GM23248 (cell line): ENCODE measurements around the gene LIMK1.

Experiments
- EZH2 ChIP-seq: fragments of 200-600 bp; sonication (generic); IDR thresholded peaks from 2 replicates; pipeline ENCODE4 v1.6.1; 2018; ENCODE audit warnings: antibody characterized with exemption, mild to moderate bottlenecking; ENCODE audit not compliant: insufficient read depth, poor library complexity, severe bottlenecking
- EZH2phosphoT487 ChIP-seq: fragments of 200-600 bp; sonication (generic); IDR thresholded peaks from 2 replicates; pipeline ENCODE4 v1.6.1; 2018; ENCODE audit warnings: antibody characterized with exemption, moderate library complexity, mild to moderate bottlenecking, low read depth; ENCODE audit not compliant: insufficient read depth

DNA sequence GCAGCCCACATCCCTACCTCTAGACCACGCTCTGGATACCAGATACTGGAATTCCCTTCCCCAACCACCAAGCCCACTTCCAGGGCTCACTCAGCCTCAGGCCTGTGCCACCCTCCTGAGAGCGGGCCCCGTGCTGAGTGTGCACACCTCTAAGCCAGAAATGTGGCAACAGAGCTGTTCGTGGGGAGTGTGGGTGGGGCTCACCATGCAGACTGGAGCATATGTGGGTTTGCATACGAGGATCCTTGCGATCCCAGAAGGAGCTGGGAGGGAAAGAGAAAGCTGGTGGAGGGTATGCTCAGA, 13.0 kb upstream of the LIMK1 start:
- TF ChIP-seq EZH2 (no peak), EZH2phosphoT487 (no peak)
